ENCODE data around the gene TMED10.

The TMED10 gene

GRCh38 chr14:75095690-75096089, 80.7 kb downstream of the TMED10 start:
- Histone ChIP-seq H3K9me3 (ENCODE audit: control insufficient read depth, insufficient read depth, low read length) (no peaks in the 10 kb centered on the region), H3K9ac (ENCODE audit: low read depth, low read length) (no peak overlapping the region), H3K36me3 (ENCODE audit: control insufficient read depth, insufficient read depth, low read length) (peaks cover 22% of the 10 kb centered on the region), H3K27me3 (ENCODE audit: control insufficient read depth, insufficient read depth, low read length) (no peaks in the 10 kb centered on the region), H3K4me1 (ENCODE audit: control insufficient read depth, insufficient read depth, low read length) (peaks cover 3% of the 10 kb centered on the region), H3K4me3 (ENCODE audit: low read depth, low read length) (no peak overlapping the region)

- Histone ChIP-seq H3K27me3 (ENCODE audit: control insufficient read depth, insufficient read depth, low read length) (no peaks in the 10 kb centered on the region), H3K4me1 (ENCODE audit: control insufficient read depth, insufficient read depth, low read length) (peaks cover 3% of the 10 kb centered on the region), H3K9me3 (ENCODE audit: control insufficient read depth, insufficient read depth, low read length) (no peaks in the 10 kb centered on the region), H3K36me3 (ENCODE audit: control insufficient read depth, insufficient read depth, low read length) (peaks cover 18% of the 10 kb centered on the region), H3K4me3 (ENCODE audit: low read depth, low read length) (no peak overlapping the region), H3K9ac (ENCODE audit: low read depth, low read length) (no peak overlapping the region)
Measured at GRCh38 chr14:75094896-75095295, 81.5 kb downstream of the TMED10 start.

- Histone ChIP-seq H3K36me3 (ENCODE audit: control insufficient read depth, insufficient read depth, low read length) (peaks cover 14% of the 10 kb centered on the region), H3K4me1 (ENCODE audit: control insufficient read depth, insufficient read depth, low read length) (peaks cover 3% of the 10 kb centered on the region), H3K9ac (ENCODE audit: low read depth, low read length) (no peak overlapping the region), H3K4me3 (ENCODE audit: low read depth, low read length) (no peak overlapping the region), H3K27me3 (ENCODE audit: control insufficient read depth, insufficient read depth, low read length) (no peaks in the 10 kb centered on the region), H3K9me3 (ENCODE audit: control insufficient read depth, insufficient read depth, low read length) (no peaks in the 10 kb centered on the region)
Measured at GRCh38 chr14:75092698-75093097, 83.7 kb downstream of the TMED10 start.

GRCh38 chr14:75091251-75091650, 85.2 kb downstream of the TMED10 start:
- H3K4me3 ChIP-seq (ENCODE audit: low read depth, low read length), result no peak overlapping the region
- H3K36me3 ChIP-seq (ENCODE audit: control insufficient read depth, insufficient read depth, low read length), result peaks cover 14% of the 10 kb centered on the region
- no peak overlapping the region for H3K9ac ChIP-seq (ENCODE audit: low read depth, low read length)
- peaks cover 3% of the 10 kb centered on the region for H3K4me1 ChIP-seq (ENCODE audit: control insufficient read depth, insufficient read depth, low read length)
- no peaks in the 10 kb centered on the region for H3K27me3 ChIP-seq (ENCODE audit: control insufficient read depth, insufficient read depth, low read length)
- no peaks in the 10 kb centered on the region for H3K9me3 ChIP-seq (ENCODE audit: control insufficient read depth, insufficient read depth, low read length)

- H3K4me3 ChIP-seq (ENCODE audit: low read depth, low read length), result no peak overlapping the region
- peaks cover 18% of the 10 kb centered on the region for H3K36me3 ChIP-seq (ENCODE audit: control insufficient read depth, insufficient read depth, low read length)
- H3K4me1 ChIP-seq (ENCODE audit: control insufficient read depth, insufficient read depth, low read length), result peaks cover 3% of the 10 kb centered on the region
- no peak overlapping the region for H3K9ac ChIP-seq (ENCODE audit: low read depth, low read length)
- H3K9me3 ChIP-seq (ENCODE audit: control insufficient read depth, insufficient read depth, low read length), result no peaks in the 10 kb centered on the region
- no peaks in the 10 kb centered on the region for H3K27me3 ChIP-seq (ENCODE audit: control insufficient read depth, insufficient read depth, low read length)
Measured at GRCh38 chr14:75090353-75090752, 86.1 kb downstream of the TMED10 start.

- peaks cover 22% of the 10 kb centered on the region for H3K36me3 ChIP-seq (ENCODE audit: control insufficient read depth, insufficient read depth, low read length)
- peaks cover 3% of the 10 kb centered on the region for H3K4me1 ChIP-seq (ENCODE audit: control insufficient read depth, insufficient read depth, low read length)
- no peak overlapping the region for H3K4me3 ChIP-seq (ENCODE audit: low read depth, low read length)
- no peaks in the 10 kb centered on the region for H3K9me3 ChIP-seq (ENCODE audit: control insufficient read depth, insufficient read depth, low read length)
- no peaks in the 10 kb centered on the region for H3K27me3 ChIP-seq (ENCODE audit: control insufficient read depth, insufficient read depth, low read length)
- H3K9ac ChIP-seq (ENCODE audit: low read depth, low read length), result no peak overlapping the region
Measured at GRCh38 chr14:75088566-75089373, 87.6 kb downstream of the TMED10 start.

- H3K9me3 ChIP-seq (ENCODE audit: control insufficient read depth, insufficient read depth, low read length), result no peaks in the 10 kb centered on the region
- peaks cover 3% of the 10 kb centered on the region for H3K4me1 ChIP-seq (ENCODE audit: control insufficient read depth, insufficient read depth, low read length)
- no peak overlapping the region for H3K4me3 ChIP-seq (ENCODE audit: low read depth, low read length)
- H3K9ac ChIP-seq (ENCODE audit: low read depth, low read length), result no peak overlapping the region
- H3K36me3 ChIP-seq (ENCODE audit: control insufficient read depth, insufficient read depth, low read length), result peaks cover 23% of the 10 kb centered on the region
- H3K27me3 ChIP-seq (ENCODE audit: control insufficient read depth, insufficient read depth, low read length), result no peaks in the 10 kb centered on the region
Measured at GRCh38 chr14:75088153-75088552, 88.3 kb downstream of the TMED10 start.

- H3K9ac ChIP-seq (ENCODE audit: low read depth, low read length), result no peak overlapping the region
- no peak overlapping the region for H3K4me3 ChIP-seq (ENCODE audit: low read depth, low read length)
- H3K36me3 ChIP-seq (ENCODE audit: control insufficient read depth, insufficient read depth, low read length), result peaks cover 22% of the 10 kb centered on the region
- H3K27me3 ChIP-seq (ENCODE audit: control insufficient read depth, insufficient read depth, low read length), result no peaks in the 10 kb centered on the region
- H3K4me1 ChIP-seq (ENCODE audit: control insufficient read depth, insufficient read depth, low read length), result no peaks in the 10 kb centered on the region
- H3K9me3 ChIP-seq (ENCODE audit: control insufficient read depth, insufficient read depth, low read length), result no peaks in the 10 kb centered on the region
Measured at GRCh38 chr14:75084513-75084912, 91.9 kb downstream of the TMED10 start.

- Histone ChIP-seq H3K4me3 (ENCODE audit: low read depth, low read length) (no peak overlapping the region), H3K4me1 (ENCODE audit: control insufficient read depth, insufficient read depth, low read length) (no peaks in the 10 kb centered on the region), H3K9me3 (ENCODE audit: control insufficient read depth, insufficient read depth, low read length) (no peaks in the 10 kb centered on the region), H3K36me3 (ENCODE audit: control insufficient read depth, insufficient read depth, low read length) (peaks cover 22% of the 10 kb centered on the region), H3K27me3 (ENCODE audit: control insufficient read depth, insufficient read depth, low read length) (no peaks in the 10 kb centered on the region), H3K9ac (ENCODE audit: low read depth, low read length) (no peak overlapping the region)
Measured at GRCh38 chr14:75083271-75083670, 93.1 kb downstream of the TMED10 start.

- Histone ChIP-seq H3K36me3 (ENCODE audit: control insufficient read depth, insufficient read depth, low read length) (peaks cover 22% of the 10 kb centered on the region), H3K4me1 (ENCODE audit: control insufficient read depth, insufficient read depth, low read length) (no peaks in the 10 kb centered on the region), H3K9me3 (ENCODE audit: control insufficient read depth, insufficient read depth, low read length) (no peaks in the 10 kb centered on the region), H3K9ac (ENCODE audit: low read depth, low read length) (no peak overlapping the region), H3K27me3 (ENCODE audit: control insufficient read depth, insufficient read depth, low read length) (no peaks in the 10 kb centered on the region), H3K4me3 (ENCODE audit: low read depth, low read length) (no peak overlapping the region)
Measured at GRCh38 chr14:75081660-75082229, 94.7 kb downstream of the TMED10 start.
